Measurements from ENCODE around the gene ZNF549. TPM values are rescaled to one million over a fixed set of nuclear protein-coding genes. Genes with fewer than 3 reads are reported as not detected.
"Not testable (repeated sequence)": the region's sequence is repeated elsewhere in the genome, so short reads cannot be mapped to it uniquely, and the experiment has no call there.

The ZNF549 gene
- total and polyA plus RNA-seq, 2 experiments from 2014 or later: 3.2 to 6.4 TPM

GRCh38 chr19:57506163-57506562 lies 21.0 kb upstream of the ZNF549 start:
- Histone ChIP-seq H3K79me2 (peaks cover 19% of the 10 kb centered on the region), H3K27ac (no peak overlapping the region), H4K20me1 (ENCODE audit: insufficient read depth, poor library complexity, severe bottlenecking) (no peaks in the 10 kb centered on the region), H3K4me2 (no peak overlapping the region), H3K27me3 (no peaks in the 10 kb centered on the region), H3K9me3 (ENCODE audit: low read depth) (peaks cover 19% of the 10 kb centered on the region), H3K9me2 (replicated peaks; ENCODE audit: insufficient read depth) (no peaks in the 10 kb centered on the region), H3K36me3 (replicated peaks; ENCODE audit: insufficient read depth, low read depth) (peaks cover 17% of the 10 kb centered on the region), H3K4me1 (ENCODE audit: insufficient read depth) (no peaks in the 10 kb centered on the region), H3K4me3 (no peak overlapping the region), H2AFZ (no peak overlapping the region)
- DNase-seq (ENCODE audit: low spot score): no peak
- TF ChIP-seq, protein P1, sequence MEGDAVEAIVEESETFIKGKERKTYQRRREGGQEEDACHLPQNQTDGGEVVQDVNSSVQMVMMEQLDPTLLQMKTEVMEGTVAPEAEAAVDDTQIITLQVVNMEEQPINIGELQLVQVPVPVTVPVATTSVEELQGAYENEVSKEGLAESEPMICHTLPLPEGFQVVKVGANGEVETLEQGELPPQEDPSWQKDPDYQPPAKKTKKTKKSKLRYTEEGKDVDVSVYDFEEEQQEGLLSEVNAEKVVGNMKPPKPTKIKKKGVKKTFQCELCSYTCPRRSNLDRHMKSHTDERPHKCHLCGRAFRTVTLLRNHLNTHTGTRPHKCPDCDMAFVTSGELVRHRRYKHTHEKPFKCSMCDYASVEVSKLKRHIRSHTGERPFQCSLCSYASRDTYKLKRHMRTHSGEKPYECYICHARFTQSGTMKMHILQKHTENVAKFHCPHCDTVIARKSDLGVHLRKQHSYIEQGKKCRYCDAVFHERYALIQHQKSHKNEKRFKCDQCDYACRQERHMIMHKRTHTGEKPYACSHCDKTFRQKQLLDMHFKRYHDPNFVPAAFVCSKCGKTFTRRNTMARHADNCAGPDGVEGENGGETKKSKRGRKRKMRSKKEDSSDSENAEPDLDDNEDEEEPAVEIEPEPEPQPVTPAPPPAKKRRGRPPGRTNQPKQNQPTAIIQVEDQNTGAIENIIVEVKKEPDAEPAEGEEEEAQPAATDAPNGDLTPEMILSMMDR (IDR thresholded peaks at IDR 0.05; ENCODE audit: poor library complexity): no peak
- TF ChIP-seq EZH2phosphoT487 (IDR thresholded peaks at IDR 0.05; ENCODE audit: low read depth, severe bottlenecking, unreplicated experiment): no peak
- TF ChIP-seq EZH2 (IDR thresholded peaks at IDR 0.05; ENCODE audit: borderline replicate concordance): no peak
- 72% methylated on average over 4 of the region's 4 CpGs for WGBS (ENCODE audit: low lambda C conversion rate, missing lambda C conversion rate)

DNA sequence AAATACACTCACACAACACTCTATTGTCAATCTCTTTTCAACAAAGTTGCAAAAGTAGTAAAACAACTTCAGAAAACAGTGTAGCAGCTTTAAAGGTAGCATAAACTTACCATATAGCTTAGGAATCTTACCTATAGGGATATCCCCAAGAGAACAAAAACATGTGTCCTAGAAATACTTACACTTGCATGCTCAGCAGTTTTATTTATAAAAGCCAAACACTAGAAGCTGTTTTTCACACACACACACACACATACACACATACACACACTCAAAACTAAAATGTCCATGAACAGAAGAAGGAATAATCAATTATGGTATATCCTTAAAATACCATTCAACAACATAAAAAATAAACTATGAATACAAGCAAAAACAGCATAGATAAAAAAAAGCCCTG lies 15.7 kb upstream of the ZNF549 start:
- H3K4me3 ChIP-seq: no peak overlapping the region
- peaks cover 15% of the 10 kb centered on the region for H3K36me3 ChIP-seq (replicated peaks; ENCODE audit: insufficient read depth, low read depth)
- H3K27ac ChIP-seq: no peak overlapping the region
- peaks cover 36% of the 10 kb centered on the region for H3K9me3 ChIP-seq (ENCODE audit: low read depth)
- no peaks in the 10 kb centered on the region for H3K27me3 ChIP-seq
- DNase-seq (ENCODE audit: low spot score): no peak
- H4K20me1 ChIP-seq (ENCODE audit: insufficient read depth, poor library complexity, severe bottlenecking): no peaks in the 10 kb centered on the region
- TF ChIP-seq, protein P1 (IDR thresholded peaks at IDR 0.05; ENCODE audit: poor library complexity): no peak
- TF ChIP-seq EZH2 (IDR thresholded peaks at IDR 0.05; ENCODE audit: borderline replicate concordance) (no peak), EZH2phosphoT487 (IDR thresholded peaks at IDR 0.05; ENCODE audit: low read depth, severe bottlenecking, unreplicated experiment) (no peak)
- no peaks in the 10 kb centered on the region for H3K9me2 ChIP-seq (replicated peaks; ENCODE audit: insufficient read depth)
- H2AFZ ChIP-seq: no peak overlapping the region
- no peak overlapping the region for H3K4me2 ChIP-seq
- H3K79me2 ChIP-seq: no peaks in the 10 kb centered on the region
- no peaks in the 10 kb centered on the region for H3K4me1 ChIP-seq (ENCODE audit: insufficient read depth)

DNA sequence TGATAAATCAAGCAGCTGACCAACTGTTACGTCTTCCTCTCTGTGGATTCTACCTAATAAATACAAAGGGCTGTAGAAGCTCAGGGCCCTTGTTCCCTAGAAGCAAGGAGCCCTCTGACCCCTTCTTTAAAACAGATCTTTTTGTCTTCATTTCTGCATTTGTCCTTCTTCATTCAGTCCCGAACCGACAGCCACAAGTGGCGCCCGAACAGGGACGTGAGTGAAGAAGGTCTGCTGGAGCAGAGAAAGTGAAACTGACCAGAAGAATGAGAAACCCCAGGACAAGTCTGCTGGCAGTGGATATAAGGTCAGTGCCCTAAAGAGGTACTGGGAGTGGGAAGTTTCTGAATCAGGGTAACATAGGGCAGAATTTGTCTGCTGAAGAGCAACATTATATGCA lies 14.3 kb upstream of the ZNF549 start:
- Histone ChIP-seq H3K27ac (no peak overlapping the region), H2AFZ (no peak overlapping the region), H3K9me2 (replicated peaks; ENCODE audit: insufficient read depth) (no peaks in the 10 kb centered on the region), H3K4me2 (no peak overlapping the region), H3K79me2 (no peaks in the 10 kb centered on the region), H3K36me3 (replicated peaks; ENCODE audit: insufficient read depth, low read depth) (peaks cover 5% of the 10 kb centered on the region), H3K4me1 (ENCODE audit: insufficient read depth) (no peaks in the 10 kb centered on the region), H3K4me3 (no peak overlapping the region), H3K27me3 (no peaks in the 10 kb centered on the region), H4K20me1 (ENCODE audit: insufficient read depth, poor library complexity, severe bottlenecking) (no peaks in the 10 kb centered on the region), H3K9me3 (ENCODE audit: low read depth) (peaks cover 29% of the 10 kb centered on the region)
- TF ChIP-seq EZH2phosphoT487 (IDR thresholded peaks at IDR 0.05; ENCODE audit: low read depth, severe bottlenecking, unreplicated experiment) (no peak), EZH2 (IDR thresholded peaks at IDR 0.05; ENCODE audit: borderline replicate concordance) (no peak)
- TF ChIP-seq, protein P1 (IDR thresholded peaks at IDR 0.05; ENCODE audit: poor library complexity): no peak
- 93% methylated on average over 6 of the region's 6 CpGs for WGBS (ENCODE audit: low lambda C conversion rate, missing lambda C conversion rate)
- DNase-seq (ENCODE audit: low spot score): no peak

- no peak overlapping the region for H2AFZ ChIP-seq
- H3K9me2 ChIP-seq (replicated peaks; ENCODE audit: insufficient read depth): no peaks in the 10 kb centered on the region
- H3K9me3 ChIP-seq (ENCODE audit: low read depth): peaks cover 21% of the 10 kb centered on the region
- H3K36me3 ChIP-seq (replicated peaks; ENCODE audit: insufficient read depth, low read depth): no peaks in the 10 kb centered on the region
- no peaks in the 10 kb centered on the region for H3K4me1 ChIP-seq (ENCODE audit: insufficient read depth)
- TF ChIP-seq, protein P1 (IDR thresholded peaks at IDR 0.05; ENCODE audit: poor library complexity): no peak
- TF ChIP-seq EZH2phosphoT487 (IDR thresholded peaks at IDR 0.05; ENCODE audit: low read depth, severe bottlenecking, unreplicated experiment) (no peak), EZH2 (IDR thresholded peaks at IDR 0.05; ENCODE audit: borderline replicate concordance) (no peak)
- WGBS (ENCODE audit: low lambda C conversion rate, missing lambda C conversion rate): 78% methylated on average over 5 of the region's 5 CpGs
- H3K27ac ChIP-seq: no peak overlapping the region
- no peaks in the 10 kb centered on the region for H3K27me3 ChIP-seq
- no peak for DNase-seq (ENCODE audit: low spot score)
- no peaks in the 10 kb centered on the region for H3K79me2 ChIP-seq
- H3K4me2 ChIP-seq: no peak overlapping the region
- no peak overlapping the region for H3K4me3 ChIP-seq
- no peaks in the 10 kb centered on the region for H4K20me1 ChIP-seq (ENCODE audit: insufficient read depth, poor library complexity, severe bottlenecking)
Observed at GRCh38 chr19:57515255-57515654, 11.9 kb upstream of the ZNF549 start.

DNA sequence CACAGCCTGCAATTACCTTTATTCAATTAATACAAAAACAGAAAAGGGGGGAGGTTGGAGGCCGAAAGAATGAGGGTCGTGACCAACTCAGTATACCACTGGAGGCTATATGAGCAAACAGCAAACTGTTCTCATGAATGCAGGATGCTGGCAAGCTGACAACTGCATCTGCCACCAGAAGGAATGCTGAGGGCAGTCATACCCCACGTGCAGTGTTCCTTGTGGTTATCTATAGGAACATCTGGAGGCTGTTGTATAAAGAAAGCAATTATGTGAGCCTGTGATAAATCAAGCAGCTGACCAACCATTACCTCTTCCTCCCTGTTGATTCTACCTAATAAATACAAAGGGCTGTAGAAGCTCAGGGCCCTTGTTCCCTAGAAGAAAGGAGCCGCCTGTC lies 9.1 kb upstream of the ZNF549 start:
- not testable (repeated sequence) for H4K20me1 ChIP-seq (ENCODE audit: insufficient read depth, poor library complexity, severe bottlenecking); H3K4me1 ChIP-seq (ENCODE audit: insufficient read depth); H2AFZ ChIP-seq; H3K9me3 ChIP-seq (ENCODE audit: low read depth); H3K9me2 ChIP-seq (replicated peaks; ENCODE audit: insufficient read depth); H3K4me2 ChIP-seq; DNase-seq (ENCODE audit: low spot score); H3K27me3 ChIP-seq; H3K27ac ChIP-seq; H3K4me3 ChIP-seq; H3K79me2 ChIP-seq; H3K36me3 ChIP-seq (replicated peaks; ENCODE audit: insufficient read depth, low read depth)
- WGBS (ENCODE audit: low lambda C conversion rate, missing lambda C conversion rate): 87% methylated on average over 4 of the region's 4 CpGs

All from hepatocyte (in vitro differentiated cells).